Left ventricle myocardium inferior (tissue), 1 donor: ENCODE data around the gene MED31. TPM values are rescaled to one million over a fixed set of nuclear protein-coding genes. Genes with fewer than 3 reads are reported as not detected.
"Not testable (repeated sequence)": the region's sequence is repeated elsewhere in the genome, so short reads cannot be mapped to it uniquely, and the experiment has no call there.

ENCODE experiments used
- DNase-seq: peaks from one replicate; pipeline ENCODE4 v3.0.0-alpha.2; 2020
- H3K27ac ChIP-seq: fragments of 200-600 bp; replicated peaks from 2 replicates; pipeline ENCODE4 v1.8.0; 2021
- H3K27me3 ChIP-seq: fragments of 200-600 bp; 2 replicates; pipeline ENCODE4 v1.8.0; 2021; ENCODE audit warnings: low read depth
- H3K36me3 ChIP-seq: fragments of 200-600 bp; 2 replicates; pipeline ENCODE4 v1.8.0; 2021
- H3K4me1 ChIP-seq: fragments of 200-600 bp; 2 replicates; pipeline ENCODE4 v1.8.0; 2021
- H3K4me3 ChIP-seq: fragments of 200-600 bp; 2 replicates; pipeline ENCODE4 v1.8.0; 2021; ENCODE audit warnings: mild to moderate bottlenecking, moderate library complexity
- H3K9me3 ChIP-seq: fragments of 200-600 bp; replicated peaks from 2 replicates; pipeline ENCODE4 v1.8.0; 2021
- intact Hi-C: fragments of 100-400 bp; cut with micrococcal nuclease; formaldehyde crosslinking; loops from one replicate; pipeline ENCODE4 v1.11.0; 2022
- total RNA-seq: library from RNA; stranded (reverse); fragmentation: NEBNext Ultra II Directional; extraction: Animal tissue kit (Norgen Biotek cat#: 25700); gene quantifications from one replicate; pipeline ENCODE4 v1.2.1, GENCODE V29; 2021
- TF ChIP-seq, protein P1 (sequence below): fragments of 200-600 bp; IDR thresholded peaks from 2 replicates; pipeline ENCODE4 v1.8.0; 2021; ENCODE audit warnings: antibody characterized with exemption, mild to moderate bottlenecking, borderline replicate concordance
- donor health status: DM: no; HTN: yes; CAD: no; lungs with severe emphysema.

MED31 gene
- total RNA-seq, 1 donor from 2014 or later, result 14.1 TPM

DNA sequence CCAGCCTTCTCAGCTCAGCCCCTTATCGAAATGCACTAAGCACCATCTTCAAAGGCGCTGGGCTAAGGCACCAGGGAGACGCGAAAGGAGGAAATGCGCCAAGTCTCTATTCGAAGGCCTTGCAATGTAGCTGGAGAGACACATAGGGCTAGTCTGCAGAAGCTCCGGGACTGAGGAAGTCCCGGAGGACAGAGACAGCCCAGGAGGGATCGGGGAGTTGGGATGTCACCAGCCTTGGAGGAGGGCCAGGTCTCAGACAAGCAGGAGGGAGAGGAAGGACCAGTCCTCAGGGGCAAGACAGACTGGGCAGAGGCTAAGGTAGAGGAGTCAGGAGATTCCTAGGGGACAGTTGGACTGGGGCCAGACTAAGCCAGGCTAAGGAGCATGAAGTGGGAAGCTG, 8.7 kb upstream of the MED31 start:
- Histone ChIP-seq H3K9me3 (no peaks in the 10 kb centered on the region), H3K27me3 (peaks cover 68% of the 10 kb centered on the region), H3K4me3 (no peak overlapping the region), H3K4me1 (peaks cover 6% of the 10 kb centered on the region), H3K36me3 (no peaks in the 10 kb centered on the region), H3K27ac (no peak overlapping the region)
- intact Hi-C loops, result no loop called here
- TF ChIP-seq, protein P1, sequence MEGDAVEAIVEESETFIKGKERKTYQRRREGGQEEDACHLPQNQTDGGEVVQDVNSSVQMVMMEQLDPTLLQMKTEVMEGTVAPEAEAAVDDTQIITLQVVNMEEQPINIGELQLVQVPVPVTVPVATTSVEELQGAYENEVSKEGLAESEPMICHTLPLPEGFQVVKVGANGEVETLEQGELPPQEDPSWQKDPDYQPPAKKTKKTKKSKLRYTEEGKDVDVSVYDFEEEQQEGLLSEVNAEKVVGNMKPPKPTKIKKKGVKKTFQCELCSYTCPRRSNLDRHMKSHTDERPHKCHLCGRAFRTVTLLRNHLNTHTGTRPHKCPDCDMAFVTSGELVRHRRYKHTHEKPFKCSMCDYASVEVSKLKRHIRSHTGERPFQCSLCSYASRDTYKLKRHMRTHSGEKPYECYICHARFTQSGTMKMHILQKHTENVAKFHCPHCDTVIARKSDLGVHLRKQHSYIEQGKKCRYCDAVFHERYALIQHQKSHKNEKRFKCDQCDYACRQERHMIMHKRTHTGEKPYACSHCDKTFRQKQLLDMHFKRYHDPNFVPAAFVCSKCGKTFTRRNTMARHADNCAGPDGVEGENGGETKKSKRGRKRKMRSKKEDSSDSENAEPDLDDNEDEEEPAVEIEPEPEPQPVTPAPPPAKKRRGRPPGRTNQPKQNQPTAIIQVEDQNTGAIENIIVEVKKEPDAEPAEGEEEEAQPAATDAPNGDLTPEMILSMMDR, result no peak
- no peak for DNase-seq

- H3K27ac ChIP-seq, intact Hi-C loops, H3K4me3 ChIP-seq, H3K9me3 ChIP-seq, DNase-seq, H3K36me3 ChIP-seq: not testable (repeated sequence)
- Histone ChIP-seq H3K4me1 (peaks cover 14% of the 10 kb centered on the region), H3K27me3 (peaks cover 85% of the 10 kb centered on the region)
Measured at GRCh38 chr17:6658411-6658810, 7.0 kb upstream of the MED31 start.

GRCh38 chr17:6657633-6658287, 6.4 kb upstream of the MED31 start:
- Histone ChIP-seq H3K4me3 (no peak overlapping the region), H3K9me3 (no peaks in the 10 kb centered on the region), H3K4me1 (peaks cover 20% of the 10 kb centered on the region), H3K27me3 (peaks cover 91% of the 10 kb centered on the region), H3K27ac (no peak overlapping the region), H3K36me3 (no peaks in the 10 kb centered on the region)
- intact Hi-C loops, result no loop called here
- no peak for DNase-seq
- TF ChIP-seq, protein P1, result no peak

DNA sequence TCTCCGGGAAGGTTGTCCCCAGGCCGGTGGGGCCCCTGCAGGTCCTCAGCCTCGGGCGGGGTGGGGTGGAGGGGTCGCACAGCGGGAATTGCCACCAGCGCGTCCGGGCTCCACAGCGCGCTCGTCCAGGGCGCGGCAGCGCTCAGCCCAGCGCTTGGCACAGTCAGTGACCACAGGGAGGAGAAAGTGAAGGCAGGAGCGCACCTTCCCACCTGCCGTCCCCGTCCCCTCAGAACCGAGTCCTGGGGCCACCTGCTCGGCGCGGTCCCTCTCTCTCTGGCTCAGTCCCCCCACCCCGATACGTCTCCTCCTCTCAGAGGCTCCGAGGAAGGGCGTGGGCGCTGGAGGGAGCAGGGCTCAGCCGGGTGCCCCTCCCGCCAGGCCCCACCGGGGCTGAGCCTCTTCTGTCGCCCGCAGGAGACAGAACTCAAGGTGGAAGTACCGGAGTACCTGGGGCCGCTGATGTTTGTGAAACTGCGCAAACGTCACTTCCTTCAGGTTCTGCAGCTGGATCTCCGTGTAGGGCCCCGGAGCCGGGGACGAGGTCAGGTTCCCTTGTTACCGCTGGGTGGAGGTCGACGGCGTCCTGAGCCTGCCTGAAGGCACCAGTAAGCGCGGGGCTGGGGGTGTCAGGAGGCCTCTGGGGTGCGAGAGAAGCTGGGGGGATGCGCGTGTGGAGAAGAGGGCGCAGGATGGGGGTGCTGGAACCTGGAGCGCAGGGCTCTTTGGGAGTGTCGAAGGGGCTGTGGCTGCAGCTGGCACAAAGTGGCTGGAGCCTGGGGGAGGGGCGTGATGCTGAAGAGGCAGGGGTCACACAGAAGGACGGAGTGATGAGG, 5.6 kb upstream of the MED31 start:
- H3K9me3 ChIP-seq, H3K36me3 ChIP-seq, H3K27ac ChIP-seq, intact Hi-C loops, DNase-seq, H3K4me3 ChIP-seq: not testable (repeated sequence)
- peaks cover 90% of the 10 kb centered on the region for H3K27me3 ChIP-seq
- peaks cover 27% of the 10 kb centered on the region for H3K4me1 ChIP-seq

DNA sequence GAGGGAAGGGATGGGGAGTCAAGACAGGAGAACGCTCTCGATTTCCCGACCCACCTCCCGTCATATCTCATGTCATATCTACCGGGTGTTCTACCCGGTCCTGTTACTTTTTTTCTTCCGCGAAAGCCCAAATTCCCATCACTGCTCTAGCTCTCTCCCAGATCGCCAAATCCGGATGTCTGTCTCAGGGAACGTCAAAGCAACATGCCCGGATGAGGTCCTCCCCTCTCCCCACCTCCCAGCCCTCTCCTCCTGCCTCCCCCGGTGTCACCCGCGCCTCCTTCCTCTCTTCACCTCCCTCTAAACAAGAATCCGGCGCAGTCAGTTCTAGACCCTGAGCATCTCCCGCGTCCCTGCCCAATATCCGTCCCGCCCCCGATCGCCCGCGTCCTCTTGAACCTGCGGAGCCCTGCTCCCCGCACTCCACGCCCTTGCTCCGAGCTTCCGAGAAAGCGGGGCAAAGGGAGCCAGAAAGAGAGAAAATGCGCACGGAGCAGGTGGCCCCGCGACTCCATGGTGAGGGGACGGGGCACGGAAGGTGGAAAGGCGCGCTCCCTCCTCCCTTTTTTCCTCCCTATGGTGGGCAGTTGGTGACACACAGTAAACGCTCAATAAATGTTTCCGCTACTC, 4.4 kb upstream of the MED31 start:
- Histone ChIP-seq H3K27me3 (peaks cover 80% of the 10 kb centered on the region), H3K4me1 (peaks cover 36% of the 10 kb centered on the region), H3K4me3 (peak overlapping the region; percentile 47)
- H3K9me3 ChIP-seq, H3K36me3 ChIP-seq, DNase-seq, intact Hi-C loops, H3K27ac ChIP-seq: not testable (repeated sequence)

- Histone ChIP-seq H3K4me3 (peak overlapping the region; percentile 47), H3K27ac (no peak overlapping the region), H3K27me3 (peaks cover 73% of the 10 kb centered on the region), H3K4me1 (peaks cover 44% of the 10 kb centered on the region), H3K9me3 (no peaks in the 10 kb centered on the region), H3K36me3 (no peaks in the 10 kb centered on the region)
- TF ChIP-seq, protein P1, result peak; percentile 20
- DNase-seq, result no peak
- intact Hi-C loops, result no loop called here
Measured at GRCh38 chr17:6654841-6655731, 3.7 kb upstream of the MED31 start.
